Activated CD8-positive, alpha-beta memory T cell treated with anti-CD3 and anti-CD28 coated beads, Interleukin-2, amount 50 U/mL, for 4 hours (primary cell): ENCODE data around the gene DSTN.

Source experiments
- DNase-seq: peaks from one replicate; pipeline ENCODE4 v3.0.0-alpha.2; 2020

The DSTN gene

GRCh38 chr20:17613328-17614175, 43.7 kb downstream of the DSTN start:
- DNase-seq, result no peak

- DNase-seq, result peak; percentile 13
These were observed 44.4 kb downstream of the DSTN start for GRCh38 chr20:17614176-17614811.

GRCh38 chr20:17614812-17615644, 45.2 kb downstream of the DSTN start:
- peak; percentile 13 for DNase-seq

GRCh38 chr20:17615645-17616479, 46.0 kb downstream of the DSTN start:
- peak; percentile 14 for DNase-seq

GRCh38 chr20:17616480-17617211, 46.8 kb downstream of the DSTN start:
- peak; percentile 14 for DNase-seq

- peak; percentile 50 for DNase-seq
These were observed 47.5 kb downstream of the DSTN start for GRCh38 chr20:17617212-17617867.

GRCh38 chr20:17617868-17618672, 48.2 kb downstream of the DSTN start:
- peak; percentile 12 for DNase-seq

GRCh38 chr20:17618673-17619013, 48.8 kb downstream of the DSTN start:
- no peak for DNase-seq

- DNase-seq, result peak; percentile 13
These were observed 49.6 kb downstream of the DSTN start for GRCh38 chr20:17619351-17620093.

GRCh38 chr20:17620371-17621228, 50.7 kb downstream of the DSTN start:
- DNase-seq, result peak; percentile 15

GRCh38 chr20:17621229-17621968, 51.5 kb downstream of the DSTN start:
- DNase-seq, result no peak

GRCh38 chr20:17622086-17622850, 52.4 kb downstream of the DSTN start:
- peak; percentile 9 for DNase-seq

- no peak for DNase-seq
These were observed 53.1 kb downstream of the DSTN start for GRCh38 chr20:17622851-17623508.

GRCh38 chr20:17624070-17624469, 54.2 kb downstream of the DSTN start:
- no peak for DNase-seq

GRCh38 chr20:17624551-17625245, 54.8 kb downstream of the DSTN start:
- peak; percentile 9 for DNase-seq
